ENCODE results near the gene LMNA. TPM values are rescaled to one million over a fixed set of nuclear protein-coding genes. Genes with fewer than 3 reads are reported as not detected.
A peak's percentile ranks its signal among the peaks of the same experiment; 100 is the strongest.

LMNA gene
- total and polyA plus RNA-seq, 4 donors: 60.4 to 160 (median 97.2) TPM

DNA sequence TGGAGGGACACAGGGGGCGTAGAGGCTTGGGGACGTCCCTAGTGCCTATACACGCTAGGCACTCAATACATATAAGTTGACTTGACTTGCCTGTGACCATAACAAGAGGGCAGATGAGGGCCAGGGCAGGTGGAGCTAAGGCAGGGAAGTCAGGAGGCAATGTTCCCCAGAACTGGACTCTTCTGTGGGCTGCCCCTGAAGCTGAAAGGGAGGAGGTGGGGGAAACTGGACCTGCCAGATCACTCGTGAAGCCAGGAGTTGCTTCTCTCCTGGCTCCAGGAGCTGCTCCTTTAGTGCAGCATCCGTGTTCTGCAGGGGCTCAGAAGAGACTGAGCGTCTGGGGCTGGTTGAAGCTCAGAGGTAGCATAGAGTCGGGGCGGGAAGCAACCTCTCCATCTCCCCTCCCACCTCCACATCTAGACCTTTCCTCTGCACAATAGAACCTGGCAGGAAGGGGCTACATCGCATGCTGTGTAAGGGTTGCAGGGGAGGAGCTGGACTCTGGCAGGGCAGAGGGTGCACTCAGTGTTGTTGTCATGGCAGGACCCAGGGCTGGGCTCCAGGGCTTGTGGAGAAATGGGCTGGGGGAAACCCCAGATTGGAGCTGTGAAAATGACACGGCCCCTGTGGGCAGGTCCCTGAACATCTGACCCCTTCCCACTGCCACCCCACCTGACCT lies 36.0 kb downstream of the LMNA start:
- H3K27me3 ChIP-seq (ENCODE audit: control insufficient read depth in 4 of 4, insufficient read depth in 4 of 4, low read length in 3 of 4): no peaks in the 10 kb centered on the region
- H3K27ac ChIP-seq (ENCODE audit: low read depth in 1 of 2, low read length in 2 of 2): no peak overlapping the region
- H3K4me1 ChIP-seq (ENCODE audit: control insufficient read depth in 4 of 4, insufficient read depth in 4 of 4, low read length in 3 of 4): peaks cover 10 to 21% (median 15%) of the 10 kb centered on the region in 4 donors
- TF ChIP-seq, protein P1, sequence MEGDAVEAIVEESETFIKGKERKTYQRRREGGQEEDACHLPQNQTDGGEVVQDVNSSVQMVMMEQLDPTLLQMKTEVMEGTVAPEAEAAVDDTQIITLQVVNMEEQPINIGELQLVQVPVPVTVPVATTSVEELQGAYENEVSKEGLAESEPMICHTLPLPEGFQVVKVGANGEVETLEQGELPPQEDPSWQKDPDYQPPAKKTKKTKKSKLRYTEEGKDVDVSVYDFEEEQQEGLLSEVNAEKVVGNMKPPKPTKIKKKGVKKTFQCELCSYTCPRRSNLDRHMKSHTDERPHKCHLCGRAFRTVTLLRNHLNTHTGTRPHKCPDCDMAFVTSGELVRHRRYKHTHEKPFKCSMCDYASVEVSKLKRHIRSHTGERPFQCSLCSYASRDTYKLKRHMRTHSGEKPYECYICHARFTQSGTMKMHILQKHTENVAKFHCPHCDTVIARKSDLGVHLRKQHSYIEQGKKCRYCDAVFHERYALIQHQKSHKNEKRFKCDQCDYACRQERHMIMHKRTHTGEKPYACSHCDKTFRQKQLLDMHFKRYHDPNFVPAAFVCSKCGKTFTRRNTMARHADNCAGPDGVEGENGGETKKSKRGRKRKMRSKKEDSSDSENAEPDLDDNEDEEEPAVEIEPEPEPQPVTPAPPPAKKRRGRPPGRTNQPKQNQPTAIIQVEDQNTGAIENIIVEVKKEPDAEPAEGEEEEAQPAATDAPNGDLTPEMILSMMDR (IDR thresholded peaks at IDR 0.05; ENCODE audit: low read depth, low read length, missing input control): no peak
- TF ChIP-seq, protein P2, sequence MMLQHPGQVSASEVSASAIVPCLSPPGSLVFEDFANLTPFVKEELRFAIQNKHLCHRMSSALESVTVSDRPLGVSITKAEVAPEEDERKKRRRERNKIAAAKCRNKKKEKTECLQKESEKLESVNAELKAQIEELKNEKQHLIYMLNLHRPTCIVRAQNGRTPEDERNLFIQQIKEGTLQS (IDR thresholded peaks at IDR 0.05): no peak
- TF ChIP-seq RAD21 (IDR thresholded peaks at IDR 0.05) (no peak), FOXA1 (IDR thresholded peaks at IDR 0.05) (no peak), HNF4G (IDR thresholded peaks at IDR 0.05) (no peak), SP1 (IDR thresholded peaks at IDR 0.05) (no peak), HNF4A (conservative IDR thresholded peaks at IDR 0.05) (no peak), GABPA (IDR thresholded peaks at IDR 0.05 in 1 of 2, conservative IDR thresholded peaks at IDR 0.05 in 1 of 2) (no peak), FOXA2 (IDR thresholded peaks at IDR 0.05) (no peak)
- TF ChIP-seq, protein P3, sequence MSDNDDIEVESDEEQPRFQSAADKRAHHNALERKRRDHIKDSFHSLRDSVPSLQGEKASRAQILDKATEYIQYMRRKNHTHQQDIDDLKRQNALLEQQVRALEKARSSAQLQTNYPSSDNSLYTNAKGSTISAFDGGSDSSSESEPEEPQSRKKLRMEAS (IDR thresholded peaks at IDR 0.05): no peak
- TF ChIP-seq, protein P4, sequence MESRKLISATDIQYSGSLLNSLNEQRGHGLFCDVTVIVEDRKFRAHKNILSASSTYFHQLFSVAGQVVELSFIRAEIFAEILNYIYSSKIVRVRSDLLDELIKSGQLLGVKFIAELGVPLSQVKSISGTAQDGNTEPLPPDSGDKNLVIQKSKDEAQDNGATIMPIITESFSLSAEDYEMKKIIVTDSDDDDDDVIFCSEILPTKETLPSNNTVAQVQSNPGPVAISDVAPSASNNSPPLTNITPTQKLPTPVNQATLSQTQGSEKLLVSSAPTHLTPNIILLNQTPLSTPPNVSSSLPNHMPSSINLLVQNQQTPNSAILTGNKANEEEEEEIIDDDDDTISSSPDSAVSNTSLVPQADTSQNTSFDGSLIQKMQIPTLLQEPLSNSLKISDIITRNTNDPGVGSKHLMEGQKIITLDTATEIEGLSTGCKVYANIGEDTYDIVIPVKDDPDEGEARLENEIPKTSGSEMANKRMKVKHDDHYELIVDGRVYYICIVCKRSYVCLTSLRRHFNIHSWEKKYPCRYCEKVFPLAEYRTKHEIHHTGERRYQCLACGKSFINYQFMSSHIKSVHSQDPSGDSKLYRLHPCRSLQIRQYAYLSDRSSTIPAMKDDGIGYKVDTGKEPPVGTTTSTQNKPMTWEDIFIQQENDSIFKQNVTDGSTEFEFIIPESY (IDR thresholded peaks at IDR 0.05): no peak
- TF ChIP-seq, protein P5, sequence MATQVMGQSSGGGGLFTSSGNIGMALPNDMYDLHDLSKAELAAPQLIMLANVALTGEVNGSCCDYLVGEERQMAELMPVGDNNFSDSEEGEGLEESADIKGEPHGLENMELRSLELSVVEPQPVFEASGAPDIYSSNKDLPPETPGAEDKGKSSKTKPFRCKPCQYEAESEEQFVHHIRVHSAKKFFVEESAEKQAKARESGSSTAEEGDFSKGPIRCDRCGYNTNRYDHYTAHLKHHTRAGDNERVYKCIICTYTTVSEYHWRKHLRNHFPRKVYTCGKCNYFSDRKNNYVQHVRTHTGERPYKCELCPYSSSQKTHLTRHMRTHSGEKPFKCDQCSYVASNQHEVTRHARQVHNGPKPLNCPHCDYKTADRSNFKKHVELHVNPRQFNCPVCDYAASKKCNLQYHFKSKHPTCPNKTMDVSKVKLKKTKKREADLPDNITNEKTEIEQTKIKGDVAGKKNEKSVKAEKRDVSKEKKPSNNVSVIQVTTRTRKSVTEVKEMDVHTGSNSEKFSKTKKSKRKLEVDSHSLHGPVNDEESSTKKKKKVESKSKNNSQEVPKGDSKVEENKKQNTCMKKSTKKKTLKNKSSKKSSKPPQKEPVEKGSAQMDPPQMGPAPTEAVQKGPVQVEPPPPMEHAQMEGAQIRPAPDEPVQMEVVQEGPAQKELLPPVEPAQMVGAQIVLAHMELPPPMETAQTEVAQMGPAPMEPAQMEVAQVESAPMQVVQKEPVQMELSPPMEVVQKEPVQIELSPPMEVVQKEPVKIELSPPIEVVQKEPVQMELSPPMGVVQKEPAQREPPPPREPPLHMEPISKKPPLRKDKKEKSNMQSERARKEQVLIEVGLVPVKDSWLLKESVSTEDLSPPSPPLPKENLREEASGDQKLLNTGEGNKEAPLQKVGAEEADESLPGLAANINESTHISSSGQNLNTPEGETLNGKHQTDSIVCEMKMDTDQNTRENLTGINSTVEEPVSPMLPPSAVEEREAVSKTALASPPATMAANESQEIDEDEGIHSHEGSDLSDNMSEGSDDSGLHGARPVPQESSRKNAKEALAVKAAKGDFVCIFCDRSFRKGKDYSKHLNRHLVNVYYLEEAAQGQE (IDR thresholded peaks at IDR 0.05): no peak
- H3K9ac ChIP-seq (ENCODE audit: low read depth in 1 of 2, low read length in 2 of 2): no peak overlapping the region
- 67% methylated on average over 10 of the region's 10 CpGs for WGBS
- no peak overlapping the region for H3K4me3 ChIP-seq (ENCODE audit: low read depth in 1 of 3, low read length in 3 of 3)
- DNase-seq (ENCODE audit: low spot score): no peak
- H3K9me3 ChIP-seq (ENCODE audit: control insufficient read depth in 4 of 4, low read length in 3 of 4): no peaks in the 10 kb centered on the region
- no peaks in the 10 kb centered on the region for H3K36me3 ChIP-seq (ENCODE audit: control insufficient read depth in 4 of 4, insufficient read depth in 3 of 4, low read depth in 1 of 4, low read length in 3 of 4)

DNA sequence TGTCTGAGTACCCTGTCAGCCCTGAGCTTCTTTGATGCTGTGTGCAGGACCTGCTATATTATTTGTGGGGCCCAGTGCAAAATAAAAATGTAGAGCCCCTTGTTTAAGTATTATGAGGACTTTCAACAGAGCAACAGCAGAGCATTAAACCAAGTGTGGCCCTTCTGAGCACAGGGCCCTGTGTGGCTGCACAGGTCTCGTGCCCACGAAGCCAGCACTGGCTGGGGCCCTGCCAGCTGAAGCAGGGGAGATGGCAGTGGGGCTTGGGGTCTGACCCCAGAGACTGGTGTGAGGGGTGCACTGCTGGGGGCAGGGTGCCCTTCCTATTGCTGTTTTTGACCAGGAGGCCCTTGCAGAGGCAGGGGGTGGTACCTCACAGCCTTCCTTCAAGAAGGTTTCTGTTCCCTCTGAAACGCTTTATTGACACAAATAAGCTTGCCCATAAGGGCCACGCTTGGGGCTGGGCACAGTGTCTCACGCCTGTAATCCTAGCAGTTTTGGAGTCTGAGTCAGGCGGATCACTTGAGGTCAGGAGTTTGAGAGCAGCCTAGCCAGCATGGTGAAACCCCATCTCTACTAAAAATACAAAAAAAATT lies 36.7 kb downstream of the LMNA start:
- Histone ChIP-seq H3K27ac (ENCODE audit: low read depth in 1 of 2, low read length in 2 of 2) (peak overlapping the region in 1 of 2 donors; percentile 16), H3K9me3 (ENCODE audit: control insufficient read depth in 4 of 4, low read length in 3 of 4) (no peaks in the 10 kb centered on the region), H3K9ac (ENCODE audit: low read depth in 1 of 2, low read length in 2 of 2) (no peak overlapping the region), H3K4me1 (ENCODE audit: control insufficient read depth in 4 of 4, insufficient read depth in 4 of 4, low read length in 3 of 4) (peaks cover 10 to 15% (median 11%) of the 10 kb centered on the region in 4 donors), H3K4me3 (ENCODE audit: low read depth in 1 of 3, low read length in 3 of 3) (no peak overlapping the region), H3K27me3 (ENCODE audit: control insufficient read depth in 4 of 4, insufficient read depth in 4 of 4, low read length in 3 of 4) (no peaks in the 10 kb centered on the region), H3K36me3 (ENCODE audit: control insufficient read depth in 4 of 4, insufficient read depth in 3 of 4, low read depth in 1 of 4, low read length in 3 of 4) (no peaks in the 10 kb centered on the region)
- TF ChIP-seq RAD21 (IDR thresholded peaks at IDR 0.05): no peak
- TF ChIP-seq EGR1 (IDR thresholded peaks at IDR 0.05; ENCODE audit: low read depth in 2 of 2): no peak
- TF ChIP-seq, protein P3 (IDR thresholded peaks at IDR 0.05): no peak
- no peak for TF ChIP-seq GABPA (IDR thresholded peaks at IDR 0.05 in 1 of 2, conservative IDR thresholded peaks at IDR 0.05 in 1 of 2)
- no peak for DNase-seq (ENCODE audit: low spot score)
- 73% methylated on average over 6 of the region's 6 CpGs for WGBS

Measured in liver (tissue), 9 donors.